Measurements from ENCODE around the gene IFT22. TPM values are rescaled to one million over a fixed set of nuclear protein-coding genes. Genes with fewer than 3 reads are reported as not detected.

IFT22 gene
- total and polyA plus RNA-seq, 4 donors, result 36.1 to 66.0 (median 62.1) TPM

- no peak for DNase-seq (ENCODE audit: low read depth in 4 of 6, low spot score in 6 of 6)
- Histone ChIP-seq H3K36me3 (ENCODE audit: control insufficient read depth, insufficient read depth, low read length) (no peaks in the 10 kb centered on the region), H3K4me1 (ENCODE audit: control insufficient read depth, insufficient read depth, low read length) (no peaks in the 10 kb centered on the region), H3K9me3 (ENCODE audit: control insufficient read depth, insufficient read depth, low read length) (no peaks in the 10 kb centered on the region), H3K27me3 (ENCODE audit: control insufficient read depth, insufficient read depth, low read length) (no peaks in the 10 kb centered on the region), H3K4me3 (ENCODE audit: low read depth, low read length) (no peak overlapping the region), H3K27ac (ENCODE audit: low read depth, low read length) (no peak overlapping the region)
- WGBS (ENCODE audit: insufficient coverage), result 100% methylated on average over 2 of the region's 5 CpGs
Observed at GRCh38 chr7:101328159-101328558, 6.5 kb upstream of the IFT22 start.

GRCh38 chr7:101319401-101319800, 2.2 kb downstream of the IFT22 start:
- H3K4me1 ChIP-seq (ENCODE audit: control insufficient read depth, insufficient read depth, low read length), result peaks cover 12% of the 10 kb centered on the region
- 95% methylated on average over 3 of the region's 5 CpGs for WGBS (ENCODE audit: insufficient coverage)
- no peak overlapping the region for H3K27ac ChIP-seq (ENCODE audit: low read depth, low read length)
- H3K27me3 ChIP-seq (ENCODE audit: control insufficient read depth, insufficient read depth, low read length), result no peaks in the 10 kb centered on the region
- no peak for DNase-seq (ENCODE audit: low read depth in 4 of 6, low spot score in 6 of 6)
- peaks cover 39% of the 10 kb centered on the region for H3K36me3 ChIP-seq (ENCODE audit: control insufficient read depth, insufficient read depth, low read length)
- H3K4me3 ChIP-seq (ENCODE audit: low read depth, low read length), result no peak overlapping the region
- H3K9me3 ChIP-seq (ENCODE audit: control insufficient read depth, insufficient read depth, low read length), result no peaks in the 10 kb centered on the region

GRCh38 chr7:101315336-101315735, 6.3 kb downstream of the IFT22 start:
- no CpG with 5 or more reads among the region's 1 CpG for WGBS (ENCODE audit: insufficient coverage)
- Histone ChIP-seq H3K9me3 (ENCODE audit: control insufficient read depth, insufficient read depth, low read length) (peaks cover 1% of the 10 kb centered on the region), H3K36me3 (ENCODE audit: control insufficient read depth, insufficient read depth, low read length) (peaks cover 46% of the 10 kb centered on the region), H3K27ac (ENCODE audit: low read depth, low read length) (no peak overlapping the region), H3K4me1 (ENCODE audit: control insufficient read depth, insufficient read depth, low read length) (no peaks in the 10 kb centered on the region), H3K27me3 (ENCODE audit: control insufficient read depth, insufficient read depth, low read length) (no peaks in the 10 kb centered on the region), H3K4me3 (ENCODE audit: low read depth, low read length) (no peak overlapping the region)
- peak in 3 of 6 donors; percentile 23 to 79 (median 50) for DNase-seq (ENCODE audit: low read depth in 4 of 6, low spot score in 6 of 6)

GRCh38 chr7:101308245-101309085, 13.1 kb downstream of the IFT22 start:
- Histone ChIP-seq H3K36me3 (ENCODE audit: control insufficient read depth, insufficient read depth, low read length) (no peaks in the 10 kb centered on the region), H3K4me3 (ENCODE audit: low read depth, low read length) (peak overlapping the region; percentile 32), H3K4me1 (ENCODE audit: control insufficient read depth, insufficient read depth, low read length) (peaks cover 14% of the 10 kb centered on the region), H3K9me3 (ENCODE audit: control insufficient read depth, insufficient read depth, low read length) (peaks cover 4% of the 10 kb centered on the region), H3K27ac (ENCODE audit: low read depth, low read length) (no peak overlapping the region), H3K27me3 (ENCODE audit: control insufficient read depth, insufficient read depth, low read length) (peaks cover 17% of the 10 kb centered on the region)
- peak in 2 of 6 donors; percentile 41 to 60 for DNase-seq (ENCODE audit: low read depth in 4 of 6, low spot score in 6 of 6)
- 2% methylated on average over 62 of the region's 62 CpGs for WGBS (ENCODE audit: insufficient coverage)

- H3K27ac ChIP-seq (ENCODE audit: low read depth, low read length), result no peak overlapping the region
- H3K27me3 ChIP-seq (ENCODE audit: control insufficient read depth, insufficient read depth, low read length), result peaks cover 39% of the 10 kb centered on the region
- H3K36me3 ChIP-seq (ENCODE audit: control insufficient read depth, insufficient read depth, low read length), result no peaks in the 10 kb centered on the region
- 98% methylated on average over 7 of the region's 9 CpGs for WGBS (ENCODE audit: insufficient coverage)
- H3K4me1 ChIP-seq (ENCODE audit: control insufficient read depth, insufficient read depth, low read length), result peaks cover 23% of the 10 kb centered on the region
- no peak for DNase-seq (ENCODE audit: low read depth in 4 of 6, low spot score in 6 of 6)
- peaks cover 7% of the 10 kb centered on the region for H3K9me3 ChIP-seq (ENCODE audit: control insufficient read depth, insufficient read depth, low read length)
- no peak overlapping the region for H3K4me3 ChIP-seq (ENCODE audit: low read depth, low read length)
Observed at GRCh38 chr7:101306307-101306706, 15.3 kb downstream of the IFT22 start.

GRCh38 chr7:101303102-101303701, 18.4 kb downstream of the IFT22 start:
- 9% methylated on average over 40 of the region's 40 CpGs for WGBS (ENCODE audit: insufficient coverage)
- Histone ChIP-seq H3K27ac (ENCODE audit: low read depth, low read length) (no peak overlapping the region), H3K4me1 (ENCODE audit: control insufficient read depth, insufficient read depth, low read length) (peaks cover 24% of the 10 kb centered on the region), H3K4me3 (ENCODE audit: low read depth, low read length) (no peak overlapping the region), H3K9me3 (ENCODE audit: control insufficient read depth, insufficient read depth, low read length) (peaks cover 9% of the 10 kb centered on the region), H3K27me3 (ENCODE audit: control insufficient read depth, insufficient read depth, low read length) (peaks cover 59% of the 10 kb centered on the region), H3K36me3 (ENCODE audit: control insufficient read depth, insufficient read depth, low read length) (no peaks in the 10 kb centered on the region)
- DNase-seq (ENCODE audit: low read depth in 4 of 6, low spot score in 6 of 6), result no peak

GRCh38 chr7:101302641-101303101, 18.9 kb downstream of the IFT22 start:
- peaks cover 59% of the 10 kb centered on the region for H3K27me3 ChIP-seq (ENCODE audit: control insufficient read depth, insufficient read depth, low read length)
- peaks cover 18% of the 10 kb centered on the region for H3K4me1 ChIP-seq (ENCODE audit: control insufficient read depth, insufficient read depth, low read length)
- 4% methylated on average over 37 of the region's 37 CpGs for WGBS (ENCODE audit: insufficient coverage)
- H3K36me3 ChIP-seq (ENCODE audit: control insufficient read depth, insufficient read depth, low read length), result no peaks in the 10 kb centered on the region
- peaks cover 9% of the 10 kb centered on the region for H3K9me3 ChIP-seq (ENCODE audit: control insufficient read depth, insufficient read depth, low read length)
- no peak overlapping the region for H3K27ac ChIP-seq (ENCODE audit: low read depth, low read length)
- H3K4me3 ChIP-seq (ENCODE audit: low read depth, low read length), result no peak overlapping the region
- no peak for DNase-seq (ENCODE audit: low read depth in 4 of 6, low spot score in 6 of 6)

- Histone ChIP-seq H3K27ac (ENCODE audit: low read depth, low read length) (no peak overlapping the region), H3K4me3 (ENCODE audit: low read depth, low read length) (no peak overlapping the region), H3K4me1 (ENCODE audit: control insufficient read depth, insufficient read depth, low read length) (peaks cover 18% of the 10 kb centered on the region), H3K9me3 (ENCODE audit: control insufficient read depth, insufficient read depth, low read length) (peaks cover 9% of the 10 kb centered on the region), H3K36me3 (ENCODE audit: control insufficient read depth, insufficient read depth, low read length) (no peaks in the 10 kb centered on the region), H3K27me3 (ENCODE audit: control insufficient read depth, insufficient read depth, low read length) (peaks cover 59% of the 10 kb centered on the region)
- 61% methylated on average over 14 of the region's 16 CpGs for whole genome bisulfite sequencing (ENCODE audit: insufficient coverage)
- DNase-seq (ENCODE audit: low read depth in 4 of 6, low spot score in 6 of 6), result no peak
Observed at GRCh38 chr7:101300465-101301376, 20.9 kb downstream of the IFT22 start.
